NOMO-1 (cell line): Measurements from ENCODE around the gene PLXNC1.

Experiments used
- DNase-seq, 2 experiments: peaks; one replicate each; lab custom pipeline; 2025; ENCODE audit not compliant: unreplicated experiment in 2 of 2; lab: John Stamatoyannopoulos, UW

Gene PLXNC1

DNA sequence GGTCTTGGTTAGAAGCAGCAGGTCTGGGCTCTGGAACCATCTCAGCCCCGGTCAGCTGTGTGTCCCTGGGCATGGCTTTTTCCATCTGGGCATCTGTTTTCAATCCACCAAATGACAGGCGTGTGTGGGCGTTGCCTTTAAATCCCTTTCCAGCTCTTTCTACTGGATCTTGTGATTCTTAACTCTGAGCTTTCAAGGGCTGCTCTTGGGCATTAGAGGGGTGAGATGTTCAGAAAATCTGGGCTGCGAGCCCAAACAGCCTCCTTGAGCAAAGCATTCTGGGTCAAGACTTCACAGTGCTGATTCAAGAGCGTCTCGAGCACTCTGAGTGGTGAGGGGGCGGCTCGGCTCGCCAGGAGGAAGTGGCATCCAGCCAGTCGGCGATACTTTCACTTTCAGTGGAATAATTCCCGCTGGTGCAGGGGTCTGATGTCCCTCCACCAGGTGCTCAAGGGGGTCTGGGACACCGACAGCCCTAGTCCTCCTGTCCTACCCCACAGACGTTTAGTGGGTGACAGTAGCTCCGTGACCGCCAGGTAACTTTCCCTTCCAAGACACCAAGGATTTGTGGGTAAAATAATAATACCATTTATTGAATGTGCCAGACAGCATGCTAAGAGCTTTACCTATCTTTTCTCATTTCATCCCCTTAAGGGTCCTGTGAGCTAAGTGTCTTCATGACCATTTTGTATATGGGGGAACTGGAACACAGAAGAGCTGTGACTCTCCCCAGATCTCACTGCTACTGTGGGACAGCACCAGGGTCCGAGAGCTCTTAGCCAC lies 114.0 kb downstream of the PLXNC1 start:
- DNase-seq = peak; percentile 48 to 55

DNA sequence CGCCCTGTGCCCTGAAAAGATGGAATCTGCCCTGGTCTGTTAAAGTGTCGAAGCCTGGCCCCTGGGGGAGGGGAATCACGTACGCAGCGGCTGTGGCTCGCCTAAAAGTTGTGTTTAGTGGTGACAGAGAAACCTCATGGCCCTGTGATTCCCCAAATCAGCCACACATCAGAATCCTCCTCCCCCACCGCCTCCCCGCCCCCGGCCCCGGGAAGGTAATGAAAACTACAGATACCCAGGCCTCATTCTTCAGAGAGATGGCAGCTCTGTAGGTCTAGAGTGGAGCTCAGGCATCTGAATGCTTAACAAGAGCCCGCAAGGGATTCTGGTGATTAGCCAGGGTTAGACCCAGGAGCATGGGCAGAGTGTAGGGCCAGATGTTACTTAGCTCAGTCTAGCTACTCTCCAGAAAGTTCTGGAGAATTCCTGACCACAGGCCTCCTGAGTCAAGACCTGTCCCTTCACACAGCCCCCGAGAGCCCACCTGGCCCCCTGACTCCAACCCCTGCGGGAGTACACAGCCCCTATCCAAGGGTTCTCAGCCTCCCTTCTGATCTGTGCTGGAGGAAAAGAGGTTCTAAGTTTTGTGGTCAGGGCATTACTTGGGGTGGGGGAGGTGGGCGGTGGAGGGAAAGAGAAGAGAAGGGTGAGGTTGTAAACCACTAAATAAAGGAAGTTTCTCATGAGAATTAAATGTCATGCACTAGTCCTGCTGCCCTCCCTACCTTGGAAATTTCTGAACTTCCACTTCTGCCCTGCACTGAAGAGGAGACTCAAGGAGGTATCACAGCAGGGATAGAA lies 114.8 kb downstream of the PLXNC1 start:
- peak; percentile 68 to 75 for DNase-seq

DNA sequence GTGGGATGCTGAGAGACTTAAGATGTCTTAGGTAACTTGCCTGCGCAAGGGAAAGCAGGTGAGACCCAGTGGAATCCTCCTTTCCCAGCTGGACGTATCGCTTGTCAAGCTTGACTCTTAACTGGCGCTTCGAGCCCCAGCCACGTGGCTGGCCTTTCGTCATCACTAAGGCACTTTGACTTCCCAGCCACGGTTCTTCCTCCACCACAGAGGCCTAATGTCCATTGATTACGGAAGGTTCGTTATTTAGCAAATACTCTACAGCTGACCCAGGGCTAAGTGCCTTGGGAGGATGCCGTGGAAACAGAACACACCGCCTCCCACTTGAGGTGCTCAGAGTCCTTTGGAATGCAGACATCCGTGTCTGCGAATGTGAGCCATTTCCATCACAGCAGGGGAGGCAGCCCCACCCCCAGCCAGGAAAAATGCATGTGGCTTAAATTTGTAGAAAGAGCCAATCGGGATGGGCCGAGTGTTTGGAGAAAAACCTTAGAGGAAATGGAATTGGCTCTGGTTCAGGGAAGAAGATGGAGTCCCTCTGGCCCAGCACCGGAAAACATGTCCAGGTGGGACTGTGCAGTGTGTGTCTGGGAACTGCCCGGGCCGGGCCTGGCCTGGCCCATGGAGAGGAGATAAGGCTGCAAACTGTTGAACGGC lies 115.7 kb downstream of the PLXNC1 start:
- no peak for DNase-seq

DNA sequence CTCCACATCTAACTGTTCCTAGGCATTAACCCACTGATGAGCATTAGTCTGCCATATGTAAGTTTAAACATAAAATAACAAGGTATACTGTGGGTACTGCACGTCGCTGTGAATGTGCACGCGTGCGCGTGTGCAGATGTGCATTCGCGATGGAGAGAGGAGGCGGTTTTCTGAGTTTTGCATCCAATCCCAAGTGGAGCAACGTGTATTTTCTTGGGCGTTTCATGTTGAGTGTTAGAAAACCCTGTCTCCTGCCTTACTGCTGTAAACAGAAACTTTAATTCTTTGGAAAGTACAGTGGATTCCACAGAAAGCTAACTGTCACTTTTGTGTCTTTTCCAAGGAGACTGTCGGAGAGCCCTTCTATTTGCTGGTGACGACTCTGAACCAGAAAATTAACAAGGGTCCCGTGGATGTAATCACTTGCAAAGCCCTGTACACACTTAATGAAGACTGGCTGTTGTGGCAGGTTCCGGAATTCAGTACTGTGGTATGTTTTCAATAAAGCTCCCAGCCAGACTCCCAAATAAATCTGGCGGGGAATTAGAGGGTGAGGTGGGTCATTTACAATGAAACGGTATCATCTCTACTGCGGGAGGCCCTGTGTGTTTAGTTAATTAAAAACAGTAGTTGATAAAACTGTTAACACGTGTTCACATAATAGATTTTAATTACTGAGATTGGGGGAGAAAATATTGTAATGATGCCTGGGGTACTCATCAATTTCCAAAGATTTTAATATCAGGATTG lies 116.5 kb downstream of the PLXNC1 start:
- no peak for DNase-seq

DNA sequence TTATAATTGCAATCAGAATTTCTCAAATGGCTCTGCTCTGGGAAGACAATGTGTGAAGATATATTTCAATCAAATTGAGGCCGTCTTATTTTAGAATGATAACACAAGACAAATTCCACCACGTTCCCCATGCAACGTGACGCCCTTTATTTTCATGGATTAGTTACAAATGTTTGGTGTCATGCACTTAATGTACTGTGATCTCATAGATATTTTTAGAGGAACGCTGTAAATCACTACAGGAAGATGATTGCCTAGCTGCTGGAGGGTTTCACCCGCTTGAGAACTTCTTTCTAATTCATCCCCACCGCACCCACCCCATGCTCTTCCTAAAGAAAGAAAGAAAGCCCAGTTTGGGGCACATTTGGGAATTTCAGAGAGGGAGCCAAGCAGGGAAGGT lies 117.2 kb downstream of the PLXNC1 start:
- peak in 1 of 2 experiments; percentile 12 for DNase-seq

DNA sequence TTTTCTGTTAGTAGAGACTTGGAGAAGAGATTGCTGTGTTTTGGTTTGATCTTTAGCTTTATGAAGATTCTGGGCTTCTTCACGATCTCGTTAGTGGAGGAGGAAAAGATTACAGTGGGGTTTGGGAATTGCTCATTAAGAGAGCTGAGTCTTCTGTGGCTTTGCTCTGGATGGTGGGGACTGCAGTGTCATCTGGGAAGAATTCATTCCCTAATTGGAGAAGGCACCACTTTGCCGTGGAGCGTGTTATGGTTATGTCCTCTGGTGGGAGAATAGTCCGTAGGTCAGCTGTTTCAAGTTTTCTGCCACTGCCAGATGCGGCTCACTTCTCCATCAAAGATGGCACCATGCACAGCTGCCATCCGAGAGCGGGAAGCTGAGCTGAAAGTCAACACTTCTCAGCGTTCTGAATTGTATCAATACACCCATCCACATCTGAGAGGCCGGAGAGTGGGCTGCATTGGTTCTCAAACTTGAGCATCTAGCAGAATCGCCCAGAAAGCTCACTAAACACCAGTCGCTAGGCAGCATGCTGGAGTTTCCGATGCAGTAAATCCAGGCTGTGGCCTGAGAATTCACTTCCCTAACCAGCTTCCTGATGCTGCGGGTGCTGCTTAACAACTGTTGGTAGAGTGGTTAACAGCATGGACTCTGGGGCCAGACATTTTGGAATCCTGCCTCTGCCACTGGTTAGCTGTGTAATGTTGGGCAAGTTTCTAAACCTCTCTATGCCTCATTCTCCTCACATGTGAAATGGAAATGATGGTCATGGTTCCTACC lies 117.8 kb downstream of the PLXNC1 start:
- DNase-seq = peak in 1 of 2 experiments; percentile 20

DNA sequence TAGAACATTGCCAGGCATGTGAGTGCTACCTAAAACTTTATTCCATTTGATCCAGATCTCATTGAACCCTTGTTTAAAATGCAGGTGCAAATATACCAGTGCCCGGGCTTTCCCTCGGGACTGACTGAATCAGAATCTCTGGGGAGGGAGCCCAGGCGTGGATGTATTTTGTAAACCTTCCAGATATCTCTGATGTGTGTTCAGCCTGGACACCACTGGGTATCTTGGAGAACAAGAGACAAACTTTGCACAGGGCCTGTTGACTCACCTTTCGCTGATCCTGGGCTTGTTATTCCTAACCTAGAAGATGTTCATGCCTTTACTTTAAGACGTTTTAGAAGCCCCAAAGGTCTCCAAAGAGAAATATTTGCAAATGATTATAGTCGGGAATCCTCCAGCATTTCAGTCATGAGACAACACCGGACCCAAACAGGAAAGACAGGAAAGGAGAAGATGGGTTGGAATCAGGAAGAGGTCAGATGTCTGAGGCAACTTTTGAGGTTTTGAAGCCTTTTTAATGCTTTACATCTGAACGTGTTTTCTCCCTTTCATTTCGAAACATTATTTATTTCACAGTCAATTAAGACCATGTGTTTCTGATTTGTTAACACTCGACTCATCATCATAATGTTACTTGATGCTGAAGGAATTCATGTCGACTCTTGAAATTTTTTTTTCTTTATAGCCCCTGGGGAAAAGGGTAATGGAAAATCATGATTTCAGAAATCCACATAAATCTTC lies 118.6 kb downstream of the PLXNC1 start:
- peak in 1 of 2 experiments; percentile 65 for DNase-seq

DNA sequence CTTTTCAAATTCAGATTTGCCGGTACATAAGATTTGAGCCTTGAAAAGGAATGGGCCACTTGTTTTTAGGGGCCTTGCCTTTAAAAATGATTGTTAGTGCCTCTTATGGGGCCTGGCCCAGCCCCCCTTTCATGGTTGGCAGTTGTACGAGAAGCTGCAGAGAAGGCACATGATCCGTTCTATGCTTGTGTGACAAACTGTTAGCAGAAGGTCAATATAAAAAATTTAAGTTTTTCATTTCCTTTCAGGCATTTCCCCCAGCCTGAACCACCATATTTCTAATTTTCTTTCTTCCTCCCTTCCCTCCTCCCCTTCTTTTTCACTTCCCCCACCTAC lies 119.1 kb downstream of the PLXNC1 start:
- no peak for DNase-seq

DNA sequence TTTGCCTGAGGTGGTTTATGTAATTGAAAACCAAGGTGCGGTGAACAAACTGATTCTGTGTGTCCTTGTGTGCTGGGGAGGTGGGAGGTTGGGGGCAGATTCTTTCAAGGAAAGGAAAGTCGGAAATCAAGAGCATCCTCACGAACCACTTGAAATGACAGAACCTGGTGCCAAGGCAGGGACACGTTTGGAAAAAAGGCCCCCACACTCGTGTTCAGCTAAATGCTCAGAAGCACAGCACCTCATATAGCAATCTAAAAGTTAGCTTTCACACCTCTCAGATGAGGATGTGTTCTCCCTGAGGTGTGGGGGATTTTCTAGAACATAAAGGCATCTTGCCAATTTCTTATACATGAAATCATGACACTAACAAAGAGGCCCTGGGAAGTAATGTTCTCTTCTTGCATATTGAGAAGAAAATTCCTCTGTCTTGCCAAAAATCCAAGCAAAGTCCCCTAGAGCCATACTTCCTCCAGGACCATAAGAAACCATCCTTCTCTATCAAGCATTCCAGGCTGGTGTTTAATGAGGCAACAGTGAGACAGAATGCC lies 119.6 kb downstream of the PLXNC1 start:
- DNase-seq = no peak

DNA sequence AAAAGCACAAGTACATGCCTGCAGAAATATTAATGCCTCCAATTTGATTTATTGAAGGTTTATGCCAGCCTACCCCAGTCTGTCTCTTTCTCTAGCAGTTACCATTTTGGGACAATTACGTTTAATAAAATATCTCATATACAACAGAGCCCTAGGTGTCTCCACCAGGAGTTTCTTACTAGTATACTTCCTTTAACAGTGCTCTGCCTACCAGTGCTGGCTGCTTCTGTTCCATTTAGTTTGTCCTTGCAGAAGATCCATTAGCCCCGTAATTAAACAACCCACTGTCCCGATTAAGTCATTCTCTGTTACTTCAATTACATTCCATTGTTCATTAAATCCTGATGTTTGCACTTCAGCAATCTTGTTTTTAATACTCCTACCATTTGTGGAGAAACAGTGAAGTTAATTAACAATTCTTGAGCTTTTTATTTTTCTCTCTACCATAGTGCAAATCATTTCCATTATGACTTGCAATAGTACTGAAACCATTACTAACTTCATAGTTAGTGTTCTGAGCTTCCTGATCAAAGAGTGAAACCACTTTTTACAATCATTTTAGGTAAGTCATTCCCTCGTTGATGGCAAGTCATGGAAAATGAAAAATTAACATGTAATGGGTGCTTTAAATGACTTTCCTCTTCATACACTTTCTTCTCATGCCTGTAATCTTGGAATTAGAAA lies 121.1 kb downstream of the PLXNC1 start:
- no peak for DNase-seq

DNA sequence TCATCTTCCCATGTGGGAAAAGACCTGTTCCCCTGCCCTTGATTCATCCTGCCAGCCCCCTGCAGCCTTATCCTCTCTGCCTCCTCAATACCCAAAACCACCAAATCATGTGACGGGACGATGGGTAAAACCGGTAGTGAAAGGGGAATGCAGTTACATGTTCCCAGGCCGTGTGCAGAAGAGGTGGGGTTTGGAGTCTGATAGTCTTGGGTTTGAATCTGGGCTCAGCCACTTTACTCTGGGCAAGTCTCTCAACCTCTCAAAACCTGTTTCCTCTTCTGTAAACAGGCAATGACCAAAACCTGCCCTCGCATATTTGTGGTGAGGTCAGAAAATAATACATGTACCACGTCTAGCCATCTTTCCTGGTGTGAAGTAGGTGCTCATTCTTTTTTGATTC lies 123.0 kb downstream of the PLXNC1 start:
- DNase-seq = no peak

DNA sequence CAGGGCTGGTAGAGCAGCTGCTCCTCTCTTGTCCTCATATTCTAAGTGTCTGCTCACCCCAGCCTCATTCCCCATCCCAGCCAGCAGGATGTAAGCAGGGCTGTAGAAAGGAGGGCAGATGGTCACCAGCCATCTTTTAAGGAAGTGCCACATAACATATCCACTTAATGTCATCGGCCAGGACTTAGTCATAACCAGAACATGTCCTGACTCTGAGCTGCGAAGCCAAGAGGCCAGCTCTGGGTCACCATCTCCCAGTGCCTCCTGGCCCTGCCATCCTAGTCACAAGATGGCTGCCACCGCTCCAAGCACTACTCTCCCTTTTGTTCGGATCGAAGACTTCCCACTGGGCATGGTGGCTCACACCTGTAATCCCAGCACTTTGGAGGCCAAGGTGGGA lies 123.9 kb downstream of the PLXNC1 start:
- no peak for DNase-seq

DNA sequence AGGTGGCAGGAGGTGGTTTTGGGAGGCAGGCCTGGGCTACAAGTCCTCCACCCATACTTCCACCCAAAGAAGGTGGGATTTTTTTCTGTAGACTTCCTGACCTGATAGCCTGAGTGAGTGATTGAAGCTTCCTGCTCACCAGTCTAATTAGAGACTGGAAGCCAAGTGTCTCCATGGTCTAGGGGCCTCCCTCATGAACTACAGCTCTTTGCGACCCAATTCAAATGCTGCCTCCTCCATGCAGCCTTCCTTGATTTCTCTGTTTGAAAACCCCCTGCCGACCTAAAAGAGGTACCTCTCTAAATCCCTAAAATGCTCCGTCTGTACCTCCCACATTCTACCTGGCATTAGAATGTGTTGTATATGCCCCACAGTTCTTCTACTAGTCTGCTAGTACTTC lies 124.9 kb downstream of the PLXNC1 start:
- DNase-seq = no peak

DNA sequence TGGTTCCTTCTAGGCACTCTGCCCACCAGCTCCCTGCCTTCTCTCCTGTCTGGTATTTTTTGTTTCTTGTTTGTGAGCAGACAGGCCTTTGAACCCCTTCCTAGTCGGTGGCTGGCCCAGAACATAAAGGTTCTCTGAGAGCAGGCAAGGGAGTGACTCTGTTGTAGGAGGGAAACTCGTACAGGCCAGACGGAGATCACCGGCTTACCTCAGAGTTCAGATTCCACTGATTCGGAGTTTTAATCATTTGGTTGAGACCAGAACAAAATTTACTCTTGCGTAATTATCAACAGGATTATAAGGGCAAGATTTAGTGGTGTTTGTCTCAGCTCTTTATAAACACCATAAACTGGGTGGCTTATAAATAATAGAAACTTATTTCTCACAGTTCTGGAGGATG lies 128.3 kb downstream of the PLXNC1 start:
- DNase-seq = no peak

DNA sequence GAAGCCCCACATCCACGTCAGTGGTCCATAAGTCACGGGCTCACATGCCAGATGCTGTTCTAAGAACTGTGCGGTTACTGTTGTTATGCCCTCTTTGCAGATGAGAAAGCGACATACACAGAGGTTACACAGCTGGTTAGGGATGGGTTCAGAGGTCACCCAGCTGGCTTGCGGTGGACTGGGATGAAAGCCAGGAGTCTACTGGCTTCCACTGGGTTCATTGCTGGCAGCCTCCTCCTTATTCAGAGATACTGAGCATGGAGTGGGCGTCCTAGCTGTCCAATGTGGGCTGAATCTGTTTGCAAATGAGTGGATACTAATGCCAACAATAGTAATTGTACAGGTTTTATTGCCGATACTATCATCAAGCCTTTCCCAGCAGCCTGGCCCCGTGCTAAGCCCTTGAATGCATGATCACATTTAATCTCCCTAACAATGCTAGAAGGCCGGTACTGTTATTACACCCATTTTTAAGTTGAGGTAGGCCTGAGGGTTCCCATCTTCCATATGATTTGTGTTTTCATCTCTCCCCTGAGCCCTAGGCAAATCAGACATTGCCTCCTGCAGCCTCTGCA lies 129.1 kb downstream of the PLXNC1 start:
- DNase-seq = no peak

DNA sequence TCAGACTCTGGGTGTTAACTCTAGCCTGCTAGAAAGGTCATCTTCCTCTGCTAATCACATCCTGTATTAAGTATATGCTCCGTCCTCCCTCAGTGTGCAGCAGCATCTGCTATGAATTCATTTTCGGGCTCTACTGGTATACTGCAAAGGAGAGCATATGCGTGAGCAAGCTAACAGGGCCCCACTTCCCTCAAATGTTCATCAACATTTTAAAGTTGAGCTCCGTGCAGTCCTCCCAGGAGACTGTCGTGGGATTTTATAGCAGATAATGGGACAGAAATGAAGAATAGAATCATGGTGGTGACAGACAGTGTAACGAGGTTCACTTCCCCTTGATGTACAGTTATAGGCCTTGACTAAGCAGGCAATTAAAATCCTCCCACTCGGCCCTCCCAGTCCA lies 131.7 kb downstream of the PLXNC1 start:
- no peak for DNase-seq

DNA sequence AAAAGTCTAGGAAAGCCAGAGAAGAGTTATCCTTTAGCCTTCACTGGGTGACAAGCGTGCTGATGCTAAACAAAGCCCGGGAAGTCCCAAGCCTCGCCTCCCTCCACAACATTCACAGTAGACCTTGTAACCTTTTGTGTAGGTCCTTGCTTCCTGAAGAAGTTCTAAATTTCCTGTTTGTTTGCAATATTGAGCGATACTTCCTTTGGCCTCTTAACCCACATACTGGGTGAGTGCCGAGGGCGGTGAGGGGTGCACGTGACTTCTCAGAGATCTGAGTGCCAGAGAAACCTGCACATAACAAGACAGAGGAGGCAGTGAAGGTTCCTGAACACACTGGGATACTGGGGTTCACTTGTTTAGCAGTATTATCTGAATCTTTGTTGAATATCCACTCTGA lies 134.3 kb downstream of the PLXNC1 start:
- no peak for DNase-seq

DNA sequence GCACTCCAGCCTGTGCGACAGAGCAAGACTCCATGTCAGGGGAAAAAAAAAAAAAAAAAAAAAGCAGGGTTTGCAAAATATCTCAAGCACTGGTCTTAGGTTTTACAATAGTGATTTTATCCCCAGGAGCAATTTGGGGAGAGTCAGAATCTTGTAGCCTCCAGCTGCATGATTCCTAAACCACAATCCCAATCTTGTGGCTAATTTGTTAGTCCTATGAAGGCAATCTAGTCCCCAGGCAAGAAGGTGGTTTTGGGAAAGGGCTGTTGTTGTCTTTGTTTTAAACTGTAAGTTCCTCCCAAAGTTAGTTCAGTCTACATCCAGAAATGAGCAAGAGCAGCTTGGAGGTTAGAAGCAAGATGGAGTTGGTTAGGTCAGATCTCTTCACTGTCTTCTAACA lies 135.7 kb downstream of the PLXNC1 start:
- no peak for DNase-seq
